GM13976 (cell line): ENCODE data around the gene DNAJB8.

Experiments
- DNase-seq: peaks from one replicate; pipeline ENCODE4 v3.0.0; 2012; ENCODE audit warnings: low spot score
- in situ Hi-C: fragments of 300-500 bp; cut with MboI; formaldehyde crosslinking; loops from one replicate; pipeline ENCODE4 v1.12.0; 2022; ENCODE audit warnings: low sequenced_read_pairs, mixed read lengths, inconsistent platforms; ENCODE audit not compliant: unreplicated experiment
- TF ChIP-seq, protein P1 (sequence below): IDR thresholded peaks from 2 replicates; pipeline ENCODE4 v1.5.1; 2012; ENCODE audit warnings: borderline replicate concordance, mild to moderate bottlenecking; ENCODE audit not compliant: insufficient read depth; ENCODE audit errors: extremely low read depth, missing control alignments, control extremely low read depth

DNAJB8 gene

DNA sequence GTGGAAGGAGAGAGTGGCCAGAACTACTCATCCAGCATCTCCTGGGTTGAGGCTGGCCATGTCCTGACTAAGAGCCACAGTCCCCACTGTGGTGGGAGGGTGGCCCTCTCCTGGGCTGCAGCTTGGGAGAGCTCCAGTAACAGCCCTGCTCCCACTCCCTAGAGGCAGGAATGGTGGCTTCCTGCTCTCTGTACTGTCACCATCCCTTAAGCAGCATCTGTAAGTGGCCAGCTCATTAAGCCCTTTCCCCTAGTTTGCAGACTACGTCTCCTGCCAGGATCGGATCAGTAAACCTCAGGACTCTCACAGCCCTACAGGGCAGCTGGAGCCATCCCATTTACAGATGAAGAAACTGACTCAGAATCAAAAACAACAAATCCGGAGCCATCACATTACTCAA, 30.5 kb downstream of the DNAJB8 start:
- TF ChIP-seq, protein P1, sequence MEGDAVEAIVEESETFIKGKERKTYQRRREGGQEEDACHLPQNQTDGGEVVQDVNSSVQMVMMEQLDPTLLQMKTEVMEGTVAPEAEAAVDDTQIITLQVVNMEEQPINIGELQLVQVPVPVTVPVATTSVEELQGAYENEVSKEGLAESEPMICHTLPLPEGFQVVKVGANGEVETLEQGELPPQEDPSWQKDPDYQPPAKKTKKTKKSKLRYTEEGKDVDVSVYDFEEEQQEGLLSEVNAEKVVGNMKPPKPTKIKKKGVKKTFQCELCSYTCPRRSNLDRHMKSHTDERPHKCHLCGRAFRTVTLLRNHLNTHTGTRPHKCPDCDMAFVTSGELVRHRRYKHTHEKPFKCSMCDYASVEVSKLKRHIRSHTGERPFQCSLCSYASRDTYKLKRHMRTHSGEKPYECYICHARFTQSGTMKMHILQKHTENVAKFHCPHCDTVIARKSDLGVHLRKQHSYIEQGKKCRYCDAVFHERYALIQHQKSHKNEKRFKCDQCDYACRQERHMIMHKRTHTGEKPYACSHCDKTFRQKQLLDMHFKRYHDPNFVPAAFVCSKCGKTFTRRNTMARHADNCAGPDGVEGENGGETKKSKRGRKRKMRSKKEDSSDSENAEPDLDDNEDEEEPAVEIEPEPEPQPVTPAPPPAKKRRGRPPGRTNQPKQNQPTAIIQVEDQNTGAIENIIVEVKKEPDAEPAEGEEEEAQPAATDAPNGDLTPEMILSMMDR = no peak
- DNase-seq = no peak
- in situ Hi-C loops = no loop called here

DNA sequence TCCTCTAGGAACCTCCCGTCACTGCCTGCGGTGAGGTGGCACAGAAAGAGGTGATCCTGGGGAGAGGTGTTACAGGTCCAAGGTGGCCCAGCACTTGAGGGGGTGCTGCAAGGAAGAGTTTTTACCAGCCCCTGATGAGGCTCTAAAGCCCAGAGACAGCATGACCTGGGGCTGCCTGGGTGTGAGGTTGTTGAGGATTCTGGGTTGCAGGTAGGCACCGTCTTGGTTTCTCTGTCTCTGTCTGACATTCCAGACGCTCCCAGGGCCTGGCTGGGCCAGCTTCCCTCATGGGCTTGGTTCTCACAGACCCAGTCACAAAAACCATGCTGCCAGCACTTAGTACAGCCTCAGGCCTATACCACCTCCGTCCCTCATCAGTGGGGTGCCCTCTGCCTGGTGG, 31.1 kb downstream of the DNAJB8 start:
- in situ Hi-C loops = no loop called here
- no peak for DNase-seq
- TF ChIP-seq, protein P1 = no peak

DNA sequence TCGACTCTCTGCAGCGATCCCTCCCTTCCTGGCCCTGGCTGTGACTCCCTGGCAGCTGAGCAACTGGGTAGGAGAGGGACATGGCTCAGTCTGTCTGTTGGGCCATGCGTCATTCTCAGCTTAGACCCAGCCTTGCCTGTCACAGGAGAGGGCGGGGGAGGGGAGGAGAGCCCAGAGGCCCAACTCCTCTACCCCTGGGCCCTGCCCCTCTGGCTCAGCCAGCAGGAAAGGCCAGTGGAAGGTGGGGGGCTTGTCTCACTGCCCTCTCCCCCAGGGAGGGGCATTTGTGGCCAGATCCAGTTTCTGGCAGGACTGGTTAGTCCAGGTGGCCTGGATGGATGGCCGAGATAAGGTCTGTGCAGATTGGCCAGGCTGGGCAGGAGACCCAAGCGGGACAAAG, 31.6 kb downstream of the DNAJB8 start:
- in situ Hi-C loops = no loop called here
- DNase-seq = no peak
- TF ChIP-seq, protein P1 = no peak

GRCh38 chr3:128434524-128434923, 32.2 kb downstream of the DNAJB8 start:
- in situ Hi-C loops = no loop called here
- DNase-seq = no peak
- TF ChIP-seq, protein P1 = no peak

DNA sequence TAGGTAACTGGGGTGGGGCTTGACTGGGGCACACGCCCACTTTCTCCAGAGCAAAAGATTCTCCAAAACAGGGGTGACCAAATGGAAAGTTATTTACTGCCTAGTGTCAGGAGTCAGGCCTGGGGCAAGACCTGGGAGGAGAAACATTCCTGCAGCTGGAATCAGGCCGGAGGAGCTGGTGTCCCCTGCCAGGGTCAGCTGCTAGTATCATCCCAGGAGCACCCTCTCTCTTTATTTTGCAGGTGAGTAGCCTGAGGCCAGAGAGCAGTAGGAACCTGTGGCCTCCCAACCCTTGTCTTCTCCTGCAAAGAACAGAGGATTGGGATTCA, 32.9 kb downstream of the DNAJB8 start:
- in situ Hi-C loops = no loop called here
- TF ChIP-seq, protein P1 = no peak
- DNase-seq = no peak

- in situ Hi-C loops = no loop called here
- TF ChIP-seq, protein P1 = no peak
- no peak for DNase-seq
These were observed 33.5 kb downstream of the DNAJB8 start for GRCh38 chr3:128432971-128433836.

DNA sequence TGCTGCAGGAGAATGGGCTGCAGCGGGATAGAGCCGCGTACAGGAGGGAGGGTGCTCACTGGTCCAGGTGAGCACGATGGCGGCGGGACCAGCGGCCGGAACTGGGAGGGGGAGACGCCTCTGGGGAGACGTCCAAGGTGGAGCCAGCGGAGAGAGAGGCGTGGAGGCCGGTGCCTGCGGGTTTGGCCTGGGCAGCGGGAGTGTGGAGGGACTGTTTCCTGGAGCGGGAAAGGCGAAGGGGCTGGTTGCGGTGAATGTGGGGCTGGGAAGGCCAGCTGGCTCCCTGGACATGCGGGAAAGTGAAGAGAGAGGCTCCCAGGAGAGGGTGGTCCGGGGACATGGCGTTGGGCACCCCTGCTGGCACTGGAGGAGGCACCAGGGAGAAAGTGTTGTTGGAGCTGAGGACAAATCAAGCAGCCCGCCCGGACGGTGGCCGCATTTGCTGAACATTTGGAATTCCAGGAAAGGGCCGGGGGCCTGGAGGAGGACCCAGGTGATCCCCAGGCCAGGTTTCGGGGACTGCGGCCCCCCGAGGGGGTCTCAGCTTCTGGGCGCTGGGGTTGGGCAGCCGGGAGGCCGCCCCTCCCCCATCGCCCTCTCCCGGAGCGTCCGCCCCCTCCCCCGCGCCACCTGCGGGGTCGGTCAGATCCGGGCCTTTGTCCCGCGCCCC, 34.3 kb downstream of the DNAJB8 start:
- in situ Hi-C loops = no loop called here
- TF ChIP-seq, protein P1 = no peak
- DNase-seq = no peak
